Ascending aorta (tissue), 2 donors: ENCODE results near the gene PPP2R5A. TPM values are rescaled to one million over a fixed set of nuclear protein-coding genes. Genes with fewer than 3 reads are reported as not detected.
"Not testable (repeated sequence)": the region's sequence is repeated elsewhere in the genome, so short reads cannot be mapped to it uniquely, and the experiment has no call there.

Source experiments
- DNase-seq, 2 donors: peaks; one replicate each; pipeline ENCODE4 v3.0.0-alpha.2; 2019; ENCODE audit warnings: low spot score in 2 of 2
- H3K27ac ChIP-seq, 2 donors: fragments of 200-600 bp; sonication (generic); one replicate each; pipeline ENCODE4 v1.5.1; 2016 to 2017; ENCODE audit warnings: mild to moderate bottlenecking in 1 of 2
- H3K27me3 ChIP-seq: fragments of 200-600 bp; sonication (generic); one replicate; pipeline ENCODE4 v1.5.1; 2017
- H3K36me3 ChIP-seq, 2 donors: fragments of 200-600 bp; sonication (generic); one replicate each; pipeline ENCODE4 v1.5.1; 2016
- H3K4me1 ChIP-seq, 2 donors: fragments of 200-600 bp; sonication (generic); one replicate each; pipeline ENCODE4 v1.5.1; 2016 to 2017; ENCODE audit warnings: mild to moderate bottlenecking in 1 of 2
- H3K4me3 ChIP-seq, 2 donors: fragments of 200-600 bp; sonication (generic); one replicate each; pipeline ENCODE4 v1.5.1; 2016 to 2017; ENCODE audit warnings: mild to moderate bottlenecking in 1 of 2
- H3K9me3 ChIP-seq, 2 donors: fragments of 200-600 bp; sonication (generic); one replicate each; pipeline ENCODE4 v1.5.1; 2016
- CTCF ChIP-seq, 3 experiments: fragments of 200-600 bp in 2 of 3; fragments of 450-650 bp in 1 of 3; sonication (generic) in 2 of 3; IDR thresholded peaks; one replicate each; pipeline ENCODE4 v1.5.1; 2016 to 2019; ENCODE audit warnings: antibody characterized with exemption in 3 of 3, mild to moderate bottlenecking in 1 of 3, moderate library complexity in 1 of 3
- intact Hi-C: fragments of 100-400 bp; cut with DNase I; formaldehyde crosslinking; loops from one replicate; pipeline ENCODE4 v1.15.1; 2023
- total RNA-seq: library from RNA; depleted of rRNA; stranded (reverse); fragments of >200 nt; gene quantifications from one replicate; pipeline ENCODE4 v1.1.0, GENCODE V29; 2016

PPP2R5A gene
- total RNA-seq, 1 donor from 2014 or later = 64.7 TPM

GRCh38 chr1:212302745-212303383 is 17.7 kb downstream of the PPP2R5A start:
- DNase-seq = no peak
- Histone ChIP-seq H3K36me3 (no peaks in the 10 kb centered on the region), H3K9me3 (no peaks in the 10 kb centered on the region), H3K4me3 (no peak overlapping the region), H3K27me3 (no peaks in the 10 kb centered on the region), H3K27ac (peak overlapping the region; percentile 65 to 69), H3K4me1 (peaks cover 3 to 26% of the 10 kb centered on the region in 2 donors)
- intact Hi-C loops = loop anchor here (5.0 kb wide), 1 partner anchor 149 kb away; no protein-coding TSS in a partner anchor
- TF ChIP-seq CTCF (IDR thresholded peaks at IDR 0.05) = no peak

- Histone ChIP-seq H3K27me3 (no peaks in the 10 kb centered on the region), H3K27ac (peak overlapping the region; percentile 69 to 74), H3K36me3 (peaks cover 0 to 4% of the 10 kb centered on the region in 2 donors), H3K9me3 (no peaks in the 10 kb centered on the region), H3K4me3 (no peak overlapping the region), H3K4me1 (peaks cover 3 to 21% of the 10 kb centered on the region in 2 donors)
- no peak for TF ChIP-seq CTCF (IDR thresholded peaks at IDR 0.05)
- intact Hi-C loops = no loop called here
- no peak for DNase-seq
These were observed 20.1 kb downstream of the PPP2R5A start for GRCh38 chr1:212305342-212305741.

- intact Hi-C loops, H3K4me3 ChIP-seq, H3K36me3 ChIP-seq, DNase-seq, H3K27me3 ChIP-seq, H3K9me3 ChIP-seq: not testable (repeated sequence)
- H3K27ac ChIP-seq = peak overlapping the region; percentile 69 to 74
- peaks cover 3 to 18% of the 10 kb centered on the region in 2 donors for H3K4me1 ChIP-seq
These were observed 20.8 kb downstream of the PPP2R5A start for GRCh38 chr1:212305984-212306452.

GRCh38 chr1:212309967-212310366 is 24.8 kb downstream of the PPP2R5A start:
- no peaks in the 10 kb centered on the region for H3K27me3 ChIP-seq
- peaks cover 0 to 4% of the 10 kb centered on the region in 2 donors for H3K36me3 ChIP-seq
- DNase-seq = no peak
- peaks cover 0 to 10% of the 10 kb centered on the region in 2 donors for H3K9me3 ChIP-seq
- TF ChIP-seq CTCF (IDR thresholded peaks at IDR 0.05) = no peak
- H3K4me3 ChIP-seq = no peak overlapping the region
- intact Hi-C loops = no loop called here
- peaks cover 0 to 4% of the 10 kb centered on the region in 2 donors for H3K4me1 ChIP-seq
- no peak overlapping the region for H3K27ac ChIP-seq

GRCh38 chr1:212310383-212310782 is 25.2 kb downstream of the PPP2R5A start:
- Histone ChIP-seq H3K36me3 (peaks cover 0 to 4% of the 10 kb centered on the region in 2 donors), H3K27ac (no peak overlapping the region), H3K27me3 (no peaks in the 10 kb centered on the region), H3K9me3 (peaks cover 0 to 10% of the 10 kb centered on the region in 2 donors), H3K4me1 (peaks cover 0 to 4% of the 10 kb centered on the region in 2 donors), H3K4me3 (no peak overlapping the region)
- no peak for TF ChIP-seq CTCF (IDR thresholded peaks at IDR 0.05)
- no peak for DNase-seq
- intact Hi-C loops = no loop called here

GRCh38 chr1:212311836-212312497 is 26.8 kb downstream of the PPP2R5A start:
- H3K4me1 ChIP-seq = peaks cover 0 to 9% of the 10 kb centered on the region in 2 donors
- no peak overlapping the region for H3K27ac ChIP-seq
- no peak overlapping the region for H3K4me3 ChIP-seq
- H3K36me3 ChIP-seq = peaks cover 0 to 4% of the 10 kb centered on the region in 2 donors
- TF ChIP-seq CTCF (IDR thresholded peaks at IDR 0.05) = no peak
- H3K27me3 ChIP-seq = no peaks in the 10 kb centered on the region
- intact Hi-C loops = no loop called here
- peaks cover 0 to 10% of the 10 kb centered on the region in 2 donors for H3K9me3 ChIP-seq
- no peak for DNase-seq
